ENCODE data around the gene FLT4. TPM values are rescaled to one million over a fixed set of nuclear protein-coding genes. Genes with fewer than 3 reads are reported as not detected.
A peak's percentile ranks its signal among the peaks of the same experiment; 100 is the strongest.

The FLT4 gene
- total and polyA plus RNA-seq, 8 donors = 0.79 to 6.8 (median 2.1) TPM

DNA sequence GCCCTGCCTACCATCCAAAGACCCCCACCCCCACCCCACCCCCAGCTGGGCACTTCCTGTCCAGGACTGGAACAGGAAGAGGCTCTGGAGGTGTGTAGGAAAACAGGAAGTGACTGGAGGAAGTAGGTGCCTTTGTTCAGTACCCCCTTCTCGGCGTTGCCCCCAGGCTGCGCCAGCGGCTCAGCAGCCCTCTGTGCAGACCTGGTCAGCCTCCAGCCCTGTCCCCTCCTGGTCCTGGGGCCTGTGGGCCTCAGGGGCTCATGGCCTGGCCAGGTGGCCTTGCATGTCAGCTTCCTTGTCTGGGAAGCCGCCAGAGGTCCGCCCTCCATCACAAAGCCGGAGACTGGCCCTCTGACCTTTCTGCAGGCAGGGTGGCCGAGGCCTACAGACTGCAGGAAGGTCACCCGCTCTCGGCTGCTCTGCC lies 26.0 kb downstream of the FLT4 start:
- no peaks in the 10 kb centered on the region for H3K4me1 ChIP-seq
- H3K4me3 ChIP-seq = no peak overlapping the region
- no peaks in the 10 kb centered on the region for H3K9me3 ChIP-seq
- H3K27me3 ChIP-seq = peaks cover 0 to 4% (median 0%) of the 10 kb centered on the region in 4 donors
- intact Hi-C loops (cut with DNase I) = no loop called here
- TF ChIP-seq, protein P1, sequence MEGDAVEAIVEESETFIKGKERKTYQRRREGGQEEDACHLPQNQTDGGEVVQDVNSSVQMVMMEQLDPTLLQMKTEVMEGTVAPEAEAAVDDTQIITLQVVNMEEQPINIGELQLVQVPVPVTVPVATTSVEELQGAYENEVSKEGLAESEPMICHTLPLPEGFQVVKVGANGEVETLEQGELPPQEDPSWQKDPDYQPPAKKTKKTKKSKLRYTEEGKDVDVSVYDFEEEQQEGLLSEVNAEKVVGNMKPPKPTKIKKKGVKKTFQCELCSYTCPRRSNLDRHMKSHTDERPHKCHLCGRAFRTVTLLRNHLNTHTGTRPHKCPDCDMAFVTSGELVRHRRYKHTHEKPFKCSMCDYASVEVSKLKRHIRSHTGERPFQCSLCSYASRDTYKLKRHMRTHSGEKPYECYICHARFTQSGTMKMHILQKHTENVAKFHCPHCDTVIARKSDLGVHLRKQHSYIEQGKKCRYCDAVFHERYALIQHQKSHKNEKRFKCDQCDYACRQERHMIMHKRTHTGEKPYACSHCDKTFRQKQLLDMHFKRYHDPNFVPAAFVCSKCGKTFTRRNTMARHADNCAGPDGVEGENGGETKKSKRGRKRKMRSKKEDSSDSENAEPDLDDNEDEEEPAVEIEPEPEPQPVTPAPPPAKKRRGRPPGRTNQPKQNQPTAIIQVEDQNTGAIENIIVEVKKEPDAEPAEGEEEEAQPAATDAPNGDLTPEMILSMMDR (IDR thresholded peaks at IDR 0.05) = no peak
- no peak for ATAC-seq
- WGBS, 2 donors = 80 to 85% methylated on average over 10 of the region's 10 CpGs
- no peak for DNase-seq
- FAIRE-seq = no peak
- no peaks in the 10 kb centered on the region for H3K36me3 ChIP-seq
- H3K27ac ChIP-seq = no peak overlapping the region

DNA sequence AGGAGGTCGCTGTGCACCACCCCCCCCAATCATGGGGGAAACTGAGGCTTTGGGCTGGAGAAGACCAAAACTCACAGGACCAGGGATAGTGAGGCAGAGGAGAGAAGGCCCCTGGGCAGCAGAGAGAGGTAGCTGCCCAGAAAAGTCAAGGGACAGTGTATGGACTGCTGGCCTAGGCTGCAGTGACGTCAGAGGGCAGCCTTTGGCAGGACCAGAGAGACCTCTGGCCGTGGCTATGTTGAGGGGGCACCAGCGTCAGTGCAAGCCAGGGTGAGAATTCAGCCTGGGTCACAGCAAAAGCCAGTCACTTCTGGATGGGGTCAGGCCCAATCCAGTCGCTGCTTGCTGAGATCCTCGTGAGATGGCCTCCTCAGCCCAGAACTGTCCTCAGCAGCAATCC lies 26.5 kb downstream of the FLT4 start:
- no peak for ATAC-seq
- no peak for FAIRE-seq
- intact Hi-C loops (cut with DNase I) = no loop called here
- H3K4me1 ChIP-seq = no peaks in the 10 kb centered on the region
- H3K9me3 ChIP-seq = no peaks in the 10 kb centered on the region
- H3K27ac ChIP-seq = no peak overlapping the region
- H3K27me3 ChIP-seq = peaks cover 0 to 4% (median 0%) of the 10 kb centered on the region in 4 donors
- WGBS, 2 donors = 79 to 91% methylated on average over 6 of the region's 6 CpGs
- no peak for DNase-seq
- no peaks in the 10 kb centered on the region for H3K36me3 ChIP-seq
- TF ChIP-seq, protein P1 (IDR thresholded peaks at IDR 0.05) = no peak
- H3K4me3 ChIP-seq = no peak overlapping the region

GRCh38 chr5:180621311-180621710 lies 28.1 kb downstream of the FLT4 start:
- no peaks in the 10 kb centered on the region for H3K4me1 ChIP-seq
- no peak overlapping the region for H3K4me3 ChIP-seq
- DNase-seq = no peak
- no peaks in the 10 kb centered on the region for H3K36me3 ChIP-seq
- H3K27me3 ChIP-seq = peaks cover 0 to 4% (median 0%) of the 10 kb centered on the region in 4 donors
- ATAC-seq = no peak
- no peaks in the 10 kb centered on the region for H3K9me3 ChIP-seq
- H3K27ac ChIP-seq = no peak overlapping the region
- FAIRE-seq = no peak
- intact Hi-C loops (cut with DNase I) = no loop called here
- TF ChIP-seq, protein P1 (IDR thresholded peaks at IDR 0.05) = no peak
- WGBS, 2 donors = 57 to 58% methylated on average over 32 of the region's 32 CpGs

GRCh38 chr5:180620014-180620413 lies 29.4 kb downstream of the FLT4 start:
- Histone ChIP-seq H3K4me3 (no peak overlapping the region), H3K4me1 (no peaks in the 10 kb centered on the region), H3K27ac (no peak overlapping the region), H3K36me3 (no peaks in the 10 kb centered on the region), H3K9me3 (no peaks in the 10 kb centered on the region), H3K27me3 (peaks cover 0 to 4% (median 0%) of the 10 kb centered on the region in 4 donors)
- intact Hi-C loops (cut with DNase I) = no loop called here
- TF ChIP-seq, protein P1 (IDR thresholded peaks at IDR 0.05) = no peak
- WGBS, 2 donors = 59 to 71% methylated on average over 14 of the region's 14 CpGs
- ATAC-seq = peak in 1 of 4 donors; percentile 34
- no peak for DNase-seq
- FAIRE-seq = no peak

- no peak for DNase-seq
- TF ChIP-seq, protein P1 (IDR thresholded peaks at IDR 0.05) = no peak
- 59 to 66% methylated on average over 22 of the region's 22 CpGs for WGBS, 2 donors
- H3K27ac ChIP-seq = no peak overlapping the region
- H3K4me3 ChIP-seq = no peak overlapping the region
- FAIRE-seq = no peak
- no peaks in the 10 kb centered on the region for H3K36me3 ChIP-seq
- H3K4me1 ChIP-seq = no peaks in the 10 kb centered on the region
- ATAC-seq = no peak
- H3K27me3 ChIP-seq = peaks cover 0 to 4% (median 0%) of the 10 kb centered on the region in 4 donors
- intact Hi-C loops (cut with DNase I) = no loop called here
- H3K9me3 ChIP-seq = no peaks in the 10 kb centered on the region
Observed at GRCh38 chr5:180619563-180619915, 29.9 kb downstream of the FLT4 start.

Measured in pancreas (tissue), 10 donors.